Vagina (tissue), 2 donors: ENCODE measurements around the gene ARMC8. TPM values are rescaled to one million over a fixed set of nuclear protein-coding genes. Genes with fewer than 3 reads are reported as not detected.
A peak's percentile ranks its signal among the peaks of the same experiment; 100 is the strongest.

Source experiments
- DNase-seq, 2 donors: peaks; one replicate each; pipeline ENCODE4 v3.0.0-alpha.2; 2017; ENCODE audit errors: extremely low spot score in 2 of 2
- H3K27ac ChIP-seq: fragments of 200-600 bp; sonication (generic); one replicate; pipeline ENCODE4 v1.5.1; 2019
- H3K27me3 ChIP-seq: fragments of 200-600 bp; sonication (generic); one replicate; pipeline ENCODE4 v1.5.1; 2019
- H3K36me3 ChIP-seq, 2 donors: fragments of 200-600 bp; sonication (generic); one replicate each; pipeline ENCODE4 v1.5.1; 2017 to 2019
- H3K4me1 ChIP-seq: fragments of 200-600 bp; sonication (generic); one replicate; pipeline ENCODE4 v1.5.1; 2019
- H3K4me3 ChIP-seq, 2 donors: fragments of 200-600 bp; sonication (generic); 1 replicate in 1 of 2; 2 replicates in 1 of 2; pipeline ENCODE4 v1.5.1; 2016 to 2019
- H3K9me3 ChIP-seq: fragments of 200-600 bp; sonication (generic); one replicate; pipeline ENCODE4 v1.5.1; 2019
- POLR2A ChIP-seq, 2 donors: fragments of 450-650 bp; IDR thresholded peaks; one replicate each; pipeline ENCODE4 v1.6.1; 2017; ENCODE audit warnings: antibody characterized with exemption in 2 of 2, mild to moderate bottlenecking in 2 of 2, moderate library complexity in 2 of 2
- POLR2AphosphoS5 ChIP-seq, 2 donors: sonication (generic); formaldehyde crosslinking; IDR thresholded peaks; one replicate each; pipeline ENCODE4 v1.9.0; 2017; ENCODE audit warnings: antibody characterized with exemption in 2 of 2, mild to moderate bottlenecking in 2 of 2, low read depth in 1 of 2; ENCODE audit not compliant: insufficient read depth in 1 of 2
- intact Hi-C: fragments of 100-400 bp; cut with DNase I; formaldehyde crosslinking; loops from one replicate; pipeline ENCODE4 v1.15.1; 2023
- total RNA-seq: library from RNA; depleted of rRNA; stranded (reverse); fragments of >200 nt; gene quantifications from one replicate; pipeline ENCODE4 v1.2.3, GENCODE V29; 2016
- TF ChIP-seq, protein P1 (sequence below), 3 experiments: fragments of 450-650 bp in 2 of 3; fragments of 200-600 bp in 1 of 3; sonication (generic) in 1 of 3; IDR thresholded peaks; one replicate each; pipeline ENCODE4 v1.5.1; 2017 to 2019; ENCODE audit warnings: antibody characterized with exemption in 3 of 3, mild to moderate bottlenecking in 2 of 3, moderate library complexity in 2 of 3

The ARMC8 gene
- total RNA-seq, 1 donor from 2014 or later = 55.0 TPM

DNA sequence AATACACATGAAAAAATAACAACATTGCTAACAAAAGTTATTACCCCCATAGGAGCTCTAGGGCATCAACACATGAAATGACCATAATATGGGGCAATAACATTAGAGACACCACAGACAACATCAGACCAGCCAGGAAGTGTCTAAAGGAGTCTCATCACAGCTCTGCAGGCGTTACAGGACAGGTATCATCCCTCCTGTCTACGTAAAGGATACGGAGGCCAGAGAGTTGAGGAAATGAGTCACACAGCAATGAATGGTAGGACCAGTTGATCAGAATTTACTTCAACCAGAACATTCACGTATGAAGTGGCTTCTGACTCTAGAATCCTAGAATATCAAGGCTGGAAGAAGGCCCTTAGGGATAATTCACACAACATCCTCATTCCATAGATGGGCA is 140.7 kb downstream of the ARMC8 start:
- no peaks in the 10 kb centered on the region for H3K27me3 ChIP-seq
- no peak overlapping the region for H3K27ac ChIP-seq
- TF ChIP-seq, protein P1, sequence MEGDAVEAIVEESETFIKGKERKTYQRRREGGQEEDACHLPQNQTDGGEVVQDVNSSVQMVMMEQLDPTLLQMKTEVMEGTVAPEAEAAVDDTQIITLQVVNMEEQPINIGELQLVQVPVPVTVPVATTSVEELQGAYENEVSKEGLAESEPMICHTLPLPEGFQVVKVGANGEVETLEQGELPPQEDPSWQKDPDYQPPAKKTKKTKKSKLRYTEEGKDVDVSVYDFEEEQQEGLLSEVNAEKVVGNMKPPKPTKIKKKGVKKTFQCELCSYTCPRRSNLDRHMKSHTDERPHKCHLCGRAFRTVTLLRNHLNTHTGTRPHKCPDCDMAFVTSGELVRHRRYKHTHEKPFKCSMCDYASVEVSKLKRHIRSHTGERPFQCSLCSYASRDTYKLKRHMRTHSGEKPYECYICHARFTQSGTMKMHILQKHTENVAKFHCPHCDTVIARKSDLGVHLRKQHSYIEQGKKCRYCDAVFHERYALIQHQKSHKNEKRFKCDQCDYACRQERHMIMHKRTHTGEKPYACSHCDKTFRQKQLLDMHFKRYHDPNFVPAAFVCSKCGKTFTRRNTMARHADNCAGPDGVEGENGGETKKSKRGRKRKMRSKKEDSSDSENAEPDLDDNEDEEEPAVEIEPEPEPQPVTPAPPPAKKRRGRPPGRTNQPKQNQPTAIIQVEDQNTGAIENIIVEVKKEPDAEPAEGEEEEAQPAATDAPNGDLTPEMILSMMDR (IDR thresholded peaks at IDR 0.05) = no peak
- TF ChIP-seq POLR2AphosphoS5 (IDR thresholded peaks at IDR 0.05; ENCODE audit: insufficient read depth in 1 of 2, low read depth in 1 of 2) (no peak), POLR2A (IDR thresholded peaks at IDR 0.05) (no peak)
- DNase-seq = peak in 1 of 2 donors; percentile 34
- intact Hi-C loops = no loop called here
- H3K4me3 ChIP-seq = no peak overlapping the region
- H3K4me1 ChIP-seq = peaks cover 22% of the 10 kb centered on the region
- no peaks in the 10 kb centered on the region for H3K36me3 ChIP-seq
- no peaks in the 10 kb centered on the region for H3K9me3 ChIP-seq

DNA sequence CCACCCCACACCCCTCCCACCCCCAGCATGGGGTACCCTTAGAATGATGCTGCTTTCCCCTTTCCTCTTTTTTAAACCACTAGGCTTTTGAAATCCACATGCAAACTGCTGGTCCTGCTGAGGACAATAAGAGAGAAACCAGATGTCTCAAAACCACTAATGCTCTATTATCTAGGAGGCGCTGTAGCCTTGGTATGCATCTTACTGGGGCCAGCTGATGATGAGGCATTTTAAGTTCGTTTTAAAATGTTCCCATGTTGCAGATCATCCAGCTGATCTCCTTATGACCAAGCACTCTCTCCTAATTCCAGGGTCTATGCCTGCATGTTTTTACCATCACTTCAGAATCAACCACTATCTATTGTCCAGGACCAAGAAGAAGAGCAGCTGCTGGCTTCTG is 141.2 kb downstream of the ARMC8 start:
- H3K27me3 ChIP-seq = no peaks in the 10 kb centered on the region
- H3K4me1 ChIP-seq = peaks cover 22% of the 10 kb centered on the region
- DNase-seq = peak in 1 of 2 donors; percentile 29
- no peak for TF ChIP-seq POLR2A (IDR thresholded peaks at IDR 0.05)
- no peak for TF ChIP-seq POLR2AphosphoS5 (IDR thresholded peaks at IDR 0.05; ENCODE audit: insufficient read depth in 1 of 2, low read depth in 1 of 2)
- TF ChIP-seq, protein P1 (IDR thresholded peaks at IDR 0.05) = no peak
- no peaks in the 10 kb centered on the region for H3K9me3 ChIP-seq
- H3K4me3 ChIP-seq = no peak overlapping the region
- intact Hi-C loops = no loop called here
- no peak overlapping the region for H3K27ac ChIP-seq
- no peaks in the 10 kb centered on the region for H3K36me3 ChIP-seq

DNA sequence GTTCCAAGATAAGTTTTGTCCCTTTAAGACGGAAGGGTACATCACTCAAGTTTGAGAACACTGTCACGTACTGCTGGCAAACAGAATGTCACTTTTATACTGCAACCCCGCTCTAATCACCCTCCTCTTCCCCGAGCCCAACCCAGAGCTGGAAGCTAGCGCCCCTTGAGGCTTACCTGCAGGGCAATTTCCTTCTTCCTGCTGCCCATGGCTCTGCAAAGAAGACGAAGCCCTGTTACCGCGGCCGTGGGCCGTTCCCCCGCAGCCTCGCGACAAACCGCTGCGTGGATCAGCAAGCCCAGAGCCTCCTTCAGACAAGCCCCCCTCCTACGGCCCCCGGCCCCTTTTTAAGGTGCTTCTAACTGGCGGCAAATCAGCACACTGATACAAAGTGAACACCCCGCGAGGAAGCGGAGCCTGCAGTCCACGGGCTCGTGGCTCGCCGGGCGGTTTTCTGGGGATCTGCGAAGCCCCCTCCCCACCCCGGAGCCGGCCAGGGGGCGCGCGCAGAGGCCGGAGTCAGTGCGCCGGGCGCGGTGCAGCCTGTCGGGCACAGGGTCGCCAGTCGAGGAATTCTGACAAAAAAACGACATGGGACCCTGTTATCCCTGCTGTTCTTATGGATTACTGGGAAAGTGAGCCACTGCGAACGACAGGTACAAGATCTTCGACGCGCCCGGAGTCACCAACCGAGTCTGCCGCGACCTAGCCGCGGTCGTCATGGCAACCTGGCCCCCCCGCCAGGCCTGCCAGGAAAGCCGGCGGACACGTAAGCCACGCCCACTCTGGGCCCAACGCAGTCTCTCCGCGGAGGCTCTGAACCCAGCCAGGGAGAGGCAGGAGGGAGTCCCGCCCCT is 142.3 kb downstream of the ARMC8 start, which contains the start of gene NME9:
Gene NME9, minus strand, starts transcription at position 725 of the 857 bp plus-strand sequence. Its CDS starts 516 bp downstream, at position 209.
- peak in 1 of 2 donors; percentile 88 for DNase-seq
- peak in 1 of 2 donors; percentile 61 for TF ChIP-seq POLR2AphosphoS5 (IDR thresholded peaks at IDR 0.05; ENCODE audit: insufficient read depth in 1 of 2, low read depth in 1 of 2)
- TF ChIP-seq POLR2A (IDR thresholded peaks at IDR 0.05) = no peak
- TF ChIP-seq, protein P1 (IDR thresholded peaks at IDR 0.05) = peak in 1 of 3 experiments; percentile 12
- peak within 1 kb of the TSS; percentile 74 to 86 for H3K4me3 ChIP-seq
- no peaks in the 10 kb centered on the region for H3K36me3 ChIP-seq
- no peaks in the 10 kb centered on the region for H3K27me3 ChIP-seq
- intact Hi-C loops = no loop called here
- H3K4me1 ChIP-seq = peaks cover 22% of the 10 kb centered on the region
- H3K9me3 ChIP-seq = no peaks in the 10 kb centered on the region
- H3K27ac ChIP-seq = peak within 1 kb of the TSS; percentile 74

DNA sequence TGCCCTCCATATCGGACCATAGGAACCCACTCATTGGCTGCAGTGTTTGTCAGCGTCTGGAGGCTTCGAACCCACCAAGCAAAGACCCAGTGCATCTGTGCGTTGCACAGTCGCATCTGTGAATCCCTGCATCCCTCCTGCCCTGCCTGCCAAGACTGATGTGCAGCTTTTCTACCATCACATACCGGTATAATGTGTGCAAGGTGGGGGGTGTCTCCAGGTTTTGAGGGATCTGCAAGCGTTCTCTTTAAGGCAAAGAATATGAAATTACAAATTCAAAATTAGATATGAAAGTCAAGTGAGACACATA is 142.8 kb downstream of the ARMC8 start:
- Histone ChIP-seq H3K36me3 (no peaks in the 10 kb centered on the region), H3K9me3 (no peaks in the 10 kb centered on the region), H3K4me3 (peak overlapping the region; percentile 74 to 86), H3K27me3 (no peaks in the 10 kb centered on the region), H3K4me1 (peaks cover 22% of the 10 kb centered on the region), H3K27ac (peak overlapping the region; percentile 74)
- no peak for DNase-seq
- TF ChIP-seq POLR2A (IDR thresholded peaks at IDR 0.05) = no peak
- TF ChIP-seq, protein P1 (IDR thresholded peaks at IDR 0.05) = no peak
- no peak for TF ChIP-seq POLR2AphosphoS5 (IDR thresholded peaks at IDR 0.05; ENCODE audit: insufficient read depth in 1 of 2, low read depth in 1 of 2)
- intact Hi-C loops = no loop called here
